ENCODE results near the gene BANP.
"Not testable (repeated sequence)": the region's sequence is repeated elsewhere in the genome, so short reads cannot be mapped to it uniquely, and the experiment has no call there.

The BANP gene

GRCh38 chr16:87966685-87967185, 15.5 kb downstream of the BANP start:
- no peak for DNase-seq

GRCh38 chr16:87968541-87968940, 17.3 kb downstream of the BANP start:
- DNase-seq: no peak

- DNase-seq: no peak
These were observed 19.0 kb downstream of the BANP start for GRCh38 chr16:87970186-87970585.

- no peak for DNase-seq
These were observed 20.7 kb downstream of the BANP start for GRCh38 chr16:87971933-87972332.

- no peak for DNase-seq
These were observed 22.5 kb downstream of the BANP start for GRCh38 chr16:87973717-87974116.

GRCh38 chr16:87974178-87974577, 22.9 kb downstream of the BANP start:
- DNase-seq: no peak

- DNase-seq: no peak
These were observed 25.4 kb downstream of the BANP start for GRCh38 chr16:87976665-87977064.

- DNase-seq: no peak
These were observed 26.9 kb downstream of the BANP start for GRCh38 chr16:87978127-87978526.

GRCh38 chr16:87979352-87979751, 28.1 kb downstream of the BANP start:
- no peak for DNase-seq

GRCh38 chr16:87979911-87980630, 28.8 kb downstream of the BANP start:
- not testable (repeated sequence) for DNase-seq

- DNase-seq: not testable (repeated sequence)
These were observed 30.1 kb downstream of the BANP start for GRCh38 chr16:87981376-87981775.

GRCh38 chr16:87982581-87983041, 31.4 kb downstream of the BANP start:
- no peak for DNase-seq

- not testable (repeated sequence) for DNase-seq
These were observed 32.0 kb downstream of the BANP start for GRCh38 chr16:87983072-87983736.

GRCh38 chr16:87983737-87984097, 32.5 kb downstream of the BANP start:
- not testable (repeated sequence) for DNase-seq

GRCh38 chr16:87984180-87984579, 32.9 kb downstream of the BANP start:
- not testable (repeated sequence) for DNase-seq

GRCh38 chr16:87984632-87985267, 33.5 kb downstream of the BANP start:
- DNase-seq: no peak

- not testable (repeated sequence) for DNase-seq
These were observed 34.3 kb downstream of the BANP start for GRCh38 chr16:87985493-87985892.

- not testable (repeated sequence) for DNase-seq
These were observed 35.2 kb downstream of the BANP start for GRCh38 chr16:87986361-87986849.

- not testable (repeated sequence) for DNase-seq
These were observed 37.4 kb downstream of the BANP start for GRCh38 chr16:87988596-87988995.

- not testable (repeated sequence) for DNase-seq
These were observed 39.0 kb downstream of the BANP start for GRCh38 chr16:87990254-87990653.

GRCh38 chr16:87992142-87992541, 40.9 kb downstream of the BANP start:
- DNase-seq: not testable (repeated sequence)

GRCh38 chr16:87993901-87994300, 42.7 kb downstream of the BANP start:
- no peak for DNase-seq

GRCh38 chr16:87995644-87996043, 44.4 kb downstream of the BANP start:
- no peak for DNase-seq

Measured in retina (tissue), 1 donor.